ENCODE data around the gene OR51A7. TPM values are rescaled to one million over a fixed set of nuclear protein-coding genes. Genes with fewer than 3 reads are reported as not detected.
"Not testable (repeated sequence)": the region's sequence is repeated elsewhere in the genome, so short reads cannot be mapped to it uniquely, and the experiment has no call there.

OR51A7 gene
- total RNA-seq, 1 experiment from 2014 or later: not detected

DNA sequence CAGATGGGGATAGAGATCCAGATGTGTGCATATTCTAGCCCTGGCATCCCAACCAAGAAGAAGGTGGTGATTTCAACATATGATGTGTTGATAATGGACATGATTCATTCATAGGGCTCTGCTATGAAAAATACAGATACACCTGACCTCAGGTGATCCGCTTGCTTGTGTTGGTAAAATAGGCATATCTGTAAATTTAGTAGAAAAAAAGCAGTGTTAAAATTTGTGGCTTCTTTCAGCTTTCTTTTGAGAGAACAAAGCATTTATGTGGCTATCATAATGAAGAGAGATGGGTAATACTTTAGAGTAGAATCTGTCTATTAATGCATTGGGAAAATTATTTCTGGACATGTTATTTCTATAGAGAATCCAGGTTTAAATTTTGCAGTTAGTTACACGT is 52.0 kb downstream of the OR51A7 start, which contains the start of gene OR51A2:
TSS of gene OR51A2 (minus strand) at position 101 of the 400 bp plus-strand sequence. CDS start at position 101, 0 bp downstream.
- intact Hi-C loops (cut with micrococcal nuclease): loop anchor here (1.0 kb wide), 1 partner anchor 10 kb away; no protein-coding TSS in a partner anchor
- ATAC-seq: not testable (repeated sequence)

DNA sequence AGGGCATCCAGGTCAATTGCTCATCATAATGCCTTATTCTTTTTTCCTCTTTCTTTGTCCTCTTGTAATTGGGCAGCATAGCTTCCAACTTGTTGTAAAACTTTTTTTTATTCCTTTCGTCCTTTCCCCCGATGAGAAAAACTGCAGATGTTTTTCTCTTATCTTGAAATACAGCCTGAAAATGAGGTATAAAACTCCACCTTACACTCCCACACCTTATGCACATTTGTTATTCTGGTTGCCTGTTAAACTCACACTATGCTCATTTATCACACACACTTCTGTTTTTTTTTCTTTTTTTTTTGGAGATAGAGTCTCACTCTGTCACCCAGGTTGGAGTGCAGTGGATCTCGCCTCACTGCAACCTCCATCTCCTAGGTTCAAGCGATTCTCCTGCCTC is 53.8 kb downstream of the OR51A7 start:
- H3K27me3 ChIP-seq (ENCODE audit: insufficient read depth, low read length): peaks cover 28% of the 10 kb centered on the region
- H3K4me1 ChIP-seq (ENCODE audit: control insufficient read depth in 1 of 2, insufficient read depth in 2 of 2, low read length in 2 of 2): no peaks in the 10 kb centered on the region
- H4K20me1 ChIP-seq (ENCODE audit: insufficient read depth): no peaks in the 10 kb centered on the region
- no peak overlapping the region for H3K4me2 ChIP-seq (ENCODE audit: low read length)
- BruUV-seq (replicated peaks): no TSS peak
- no peak overlapping the region for H3K27ac ChIP-seq (ENCODE audit: low read depth, low read length)
- no peak for DNase-seq (ENCODE audit: low read depth, low spot score)
- no peak overlapping the region for H3K4me3 ChIP-seq (replicated peaks in 1 of 2; ENCODE audit: low read depth in 1 of 2, low read length in 2 of 2)
- ATAC-seq: no peak
- CTCF ChIA-PET: no interaction called here
- intact Hi-C loops (cut with micrococcal nuclease): no loop called here
- H3K9me3 ChIP-seq (ENCODE audit: control insufficient read depth in 1 of 2, insufficient read depth in 1 of 2, low read depth in 1 of 2, low read length in 2 of 2): no peaks in the 10 kb centered on the region
- H3K9me2 ChIP-seq (ENCODE audit: insufficient read depth): no peaks in the 10 kb centered on the region
- RAD21 ChIA-PET (ENCODE audit: low non-redundant PET in 1 of 2, low total read pairs in 2 of 2, uncharacterized antibody in 2 of 2, unreplicated experiment in 2 of 2): no interaction called here
- no peaks in the 10 kb centered on the region for H3K79me2 ChIP-seq (ENCODE audit: insufficient read depth, low read length)
- TF ChIP-seq, protein P1, sequence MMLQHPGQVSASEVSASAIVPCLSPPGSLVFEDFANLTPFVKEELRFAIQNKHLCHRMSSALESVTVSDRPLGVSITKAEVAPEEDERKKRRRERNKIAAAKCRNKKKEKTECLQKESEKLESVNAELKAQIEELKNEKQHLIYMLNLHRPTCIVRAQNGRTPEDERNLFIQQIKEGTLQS (IDR thresholded peaks at IDR 0.05): no peak
- TF ChIP-seq, protein P2, sequence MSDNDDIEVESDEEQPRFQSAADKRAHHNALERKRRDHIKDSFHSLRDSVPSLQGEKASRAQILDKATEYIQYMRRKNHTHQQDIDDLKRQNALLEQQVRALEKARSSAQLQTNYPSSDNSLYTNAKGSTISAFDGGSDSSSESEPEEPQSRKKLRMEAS (IDR thresholded peaks at IDR 0.05): no peak
- TF ChIP-seq YY1 (IDR thresholded peaks at IDR 0.05; ENCODE audit: extremely low read depth, insufficient replicate concordance, low read depth, low read length) (no peak), JUND (IDR thresholded peaks at IDR 0.05) (no peak), TCF7L2 (IDR thresholded peaks at IDR 0.05; ENCODE audit: borderline replicate concordance, extremely low read depth, insufficient read depth, insufficient read length) (no peak), EZH2 (IDR thresholded peaks at IDR 0.05) (no peak)
- TF ChIP-seq, protein P3, sequence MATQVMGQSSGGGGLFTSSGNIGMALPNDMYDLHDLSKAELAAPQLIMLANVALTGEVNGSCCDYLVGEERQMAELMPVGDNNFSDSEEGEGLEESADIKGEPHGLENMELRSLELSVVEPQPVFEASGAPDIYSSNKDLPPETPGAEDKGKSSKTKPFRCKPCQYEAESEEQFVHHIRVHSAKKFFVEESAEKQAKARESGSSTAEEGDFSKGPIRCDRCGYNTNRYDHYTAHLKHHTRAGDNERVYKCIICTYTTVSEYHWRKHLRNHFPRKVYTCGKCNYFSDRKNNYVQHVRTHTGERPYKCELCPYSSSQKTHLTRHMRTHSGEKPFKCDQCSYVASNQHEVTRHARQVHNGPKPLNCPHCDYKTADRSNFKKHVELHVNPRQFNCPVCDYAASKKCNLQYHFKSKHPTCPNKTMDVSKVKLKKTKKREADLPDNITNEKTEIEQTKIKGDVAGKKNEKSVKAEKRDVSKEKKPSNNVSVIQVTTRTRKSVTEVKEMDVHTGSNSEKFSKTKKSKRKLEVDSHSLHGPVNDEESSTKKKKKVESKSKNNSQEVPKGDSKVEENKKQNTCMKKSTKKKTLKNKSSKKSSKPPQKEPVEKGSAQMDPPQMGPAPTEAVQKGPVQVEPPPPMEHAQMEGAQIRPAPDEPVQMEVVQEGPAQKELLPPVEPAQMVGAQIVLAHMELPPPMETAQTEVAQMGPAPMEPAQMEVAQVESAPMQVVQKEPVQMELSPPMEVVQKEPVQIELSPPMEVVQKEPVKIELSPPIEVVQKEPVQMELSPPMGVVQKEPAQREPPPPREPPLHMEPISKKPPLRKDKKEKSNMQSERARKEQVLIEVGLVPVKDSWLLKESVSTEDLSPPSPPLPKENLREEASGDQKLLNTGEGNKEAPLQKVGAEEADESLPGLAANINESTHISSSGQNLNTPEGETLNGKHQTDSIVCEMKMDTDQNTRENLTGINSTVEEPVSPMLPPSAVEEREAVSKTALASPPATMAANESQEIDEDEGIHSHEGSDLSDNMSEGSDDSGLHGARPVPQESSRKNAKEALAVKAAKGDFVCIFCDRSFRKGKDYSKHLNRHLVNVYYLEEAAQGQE (IDR thresholded peaks at IDR 0.05; ENCODE audit: low read depth): no peak
- POLR2A ChIA-PET: no interaction called here
- no peak overlapping the region for H3K9ac ChIP-seq (ENCODE audit: low read length)
- no peak overlapping the region for H2AFZ ChIP-seq (ENCODE audit: low read depth, low read length, poor library complexity, severe bottlenecking)
- H3K36me3 ChIP-seq (ENCODE audit: control insufficient read depth in 1 of 2, insufficient read depth in 2 of 2, low read length in 2 of 2): no peaks in the 10 kb centered on the region

More for the DNA sequence above, 52.0 kb downstream of the OR51A7 start, which contains the start of gene OR51A2:
- H3K9ac ChIP-seq (ENCODE audit: low read length); H3K4me1 ChIP-seq (ENCODE audit: control insufficient read depth in 1 of 2, insufficient read depth in 2 of 2, low read length in 2 of 2); H3K27ac ChIP-seq (ENCODE audit: low read depth, low read length); H3K4me3 ChIP-seq (replicated peaks in 1 of 2; ENCODE audit: low read depth in 1 of 2, low read length in 2 of 2); DNase-seq (ENCODE audit: low read depth, low spot score); H3K36me3 ChIP-seq (ENCODE audit: control insufficient read depth in 1 of 2, insufficient read depth in 2 of 2, low read length in 2 of 2); BruUV-seq (replicated peaks); H4K20me1 ChIP-seq (ENCODE audit: insufficient read depth); H3K4me2 ChIP-seq (ENCODE audit: low read length); RAD21 ChIA-PET (ENCODE audit: low non-redundant PET in 1 of 2, low total read pairs in 2 of 2, uncharacterized antibody in 2 of 2, unreplicated experiment in 2 of 2); CTCF ChIA-PET; POLR2A ChIA-PET; H3K9me2 ChIP-seq (ENCODE audit: insufficient read depth); H2AFZ ChIP-seq (ENCODE audit: low read depth, low read length, poor library complexity, severe bottlenecking); H3K9me3 ChIP-seq (ENCODE audit: control insufficient read depth in 1 of 2, insufficient read depth in 1 of 2, low read depth in 1 of 2, low read length in 2 of 2); H3K79me2 ChIP-seq (ENCODE audit: insufficient read depth, low read length): not testable (repeated sequence)
- H3K27me3 ChIP-seq (ENCODE audit: insufficient read depth, low read length): peaks cover 14% of the 10 kb centered on the region; the same call in 1 of the 2 replicates
